Fibroblast of pulmonary artery (primary cell): ENCODE data around the gene ADAMTS10.
A peak's percentile ranks its signal among the peaks of the same experiment; 100 is the strongest.
"Not testable (repeated sequence)": the region's sequence is repeated elsewhere in the genome, so short reads cannot be mapped to it uniquely, and the experiment has no call there.

ENCODE experiments used
- DNase-seq: peaks from one replicate; pipeline ENCODE4 v3.0.0-alpha.2; 2010; ENCODE audit warnings: low read depth
- H3K4me3 ChIP-seq: replicated peaks from 2 replicates; pipeline ENCODE4 v1.5.1; 2011; ENCODE audit warnings: low read depth, mild to moderate bottlenecking, control low read depth, low read length, moderate library complexity
- TF ChIP-seq, protein P1 (sequence below): IDR thresholded peaks from 2 replicates; pipeline ENCODE4 v1.5.1; 2011; ENCODE audit warnings: mild to moderate bottlenecking, control low read depth, low read length, inconsistent platforms; ENCODE audit errors: missing control alignments

ADAMTS10 gene

DNA sequence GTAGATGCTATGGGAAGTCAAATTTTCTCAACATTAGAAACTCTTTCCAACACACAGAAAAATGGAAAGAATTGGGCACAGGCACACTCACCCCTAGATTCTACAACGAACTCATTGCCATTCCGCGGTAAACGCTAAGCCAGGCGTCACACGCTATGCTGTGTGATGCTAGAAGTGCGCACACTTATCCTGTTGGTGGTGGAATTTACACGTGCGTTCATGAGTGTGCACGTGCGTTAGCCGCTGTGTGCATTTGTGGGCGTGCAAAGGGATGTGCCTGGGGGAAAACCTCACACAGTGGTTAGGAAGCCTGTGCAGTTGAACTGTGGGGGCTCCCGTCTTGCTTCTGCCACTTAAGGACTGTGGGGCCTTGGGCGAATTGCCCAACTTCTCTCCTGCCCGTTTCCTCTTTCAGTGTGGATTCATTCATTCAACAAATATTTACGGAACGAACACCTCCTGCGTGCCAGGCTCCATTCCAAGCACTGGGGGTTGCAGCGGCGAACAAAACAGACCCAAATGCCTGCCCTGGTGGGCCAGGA is 27.6 kb upstream of the ADAMTS10 start:
- TF ChIP-seq, protein P1, sequence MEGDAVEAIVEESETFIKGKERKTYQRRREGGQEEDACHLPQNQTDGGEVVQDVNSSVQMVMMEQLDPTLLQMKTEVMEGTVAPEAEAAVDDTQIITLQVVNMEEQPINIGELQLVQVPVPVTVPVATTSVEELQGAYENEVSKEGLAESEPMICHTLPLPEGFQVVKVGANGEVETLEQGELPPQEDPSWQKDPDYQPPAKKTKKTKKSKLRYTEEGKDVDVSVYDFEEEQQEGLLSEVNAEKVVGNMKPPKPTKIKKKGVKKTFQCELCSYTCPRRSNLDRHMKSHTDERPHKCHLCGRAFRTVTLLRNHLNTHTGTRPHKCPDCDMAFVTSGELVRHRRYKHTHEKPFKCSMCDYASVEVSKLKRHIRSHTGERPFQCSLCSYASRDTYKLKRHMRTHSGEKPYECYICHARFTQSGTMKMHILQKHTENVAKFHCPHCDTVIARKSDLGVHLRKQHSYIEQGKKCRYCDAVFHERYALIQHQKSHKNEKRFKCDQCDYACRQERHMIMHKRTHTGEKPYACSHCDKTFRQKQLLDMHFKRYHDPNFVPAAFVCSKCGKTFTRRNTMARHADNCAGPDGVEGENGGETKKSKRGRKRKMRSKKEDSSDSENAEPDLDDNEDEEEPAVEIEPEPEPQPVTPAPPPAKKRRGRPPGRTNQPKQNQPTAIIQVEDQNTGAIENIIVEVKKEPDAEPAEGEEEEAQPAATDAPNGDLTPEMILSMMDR: no peak

DNA sequence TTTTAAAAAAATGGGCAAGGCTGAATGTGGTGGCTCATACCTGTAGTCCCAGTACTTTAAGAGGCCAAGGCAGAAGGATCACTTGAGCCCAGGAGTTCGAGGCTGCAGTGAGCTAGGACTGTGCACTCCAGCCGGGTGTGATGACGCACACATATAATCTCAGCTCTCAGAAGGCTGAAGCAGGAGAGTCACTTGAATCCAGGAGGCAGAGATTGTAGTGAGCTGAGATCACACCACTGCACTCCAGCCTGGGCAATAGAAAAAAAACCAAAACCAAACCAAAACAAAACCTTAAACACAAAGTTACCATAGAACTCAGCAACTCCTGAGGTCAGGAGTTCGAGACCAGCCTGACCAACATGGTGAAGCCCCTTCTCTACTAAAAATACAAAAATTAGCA is 26.6 kb upstream of the ADAMTS10 start:
- not testable (repeated sequence) for H3K4me3 ChIP-seq, DNase-seq

More for the DNA sequence above, 27.6 kb upstream of the ADAMTS10 start:
- peak; percentile 36 for DNase-seq
- H3K4me3 ChIP-seq: no peak overlapping the region

DNA sequence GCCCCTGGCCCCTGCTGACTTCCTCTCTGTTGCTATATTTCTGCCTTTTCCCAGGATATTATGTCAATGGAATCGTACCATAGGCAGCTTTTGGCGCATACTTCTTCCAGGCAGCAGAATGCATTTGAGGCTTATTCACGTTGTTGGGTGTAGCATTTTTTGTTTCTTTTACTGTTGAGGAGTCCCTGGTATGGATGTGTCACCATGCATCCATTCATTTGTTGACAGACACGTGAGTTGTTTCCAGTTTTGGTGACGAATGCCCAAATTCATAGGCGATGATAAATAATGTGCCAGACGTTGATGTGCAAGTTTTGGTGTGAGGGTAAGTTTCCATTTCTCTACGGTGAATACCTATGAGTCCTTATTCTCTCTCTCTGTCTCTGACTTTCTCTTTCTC is 24.9 kb upstream of the ADAMTS10 start:
- H3K4me3 ChIP-seq: no peak overlapping the region
- DNase-seq: no peak
- TF ChIP-seq, protein P1: no peak

DNA sequence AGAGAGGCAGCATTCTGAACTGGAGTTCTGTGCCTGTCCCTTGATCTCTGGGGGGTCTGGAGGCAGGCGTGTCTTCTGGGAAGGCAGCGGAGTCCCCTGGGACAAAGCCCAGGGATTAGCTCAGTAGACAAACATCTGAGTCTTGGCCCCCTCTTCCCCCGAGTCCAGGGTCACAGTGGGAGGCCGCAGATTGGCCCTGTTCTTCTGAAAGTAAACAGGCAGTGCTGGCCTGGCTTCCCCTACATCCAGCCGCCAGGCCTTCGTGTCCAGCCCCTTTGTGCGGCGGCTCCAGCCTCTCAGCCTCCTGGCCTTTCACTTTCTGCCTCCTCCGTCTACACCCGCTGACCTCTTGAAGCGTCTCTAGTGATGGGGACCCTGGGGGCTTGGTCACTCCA is 20.9 kb upstream of the ADAMTS10 start:
- peak; percentile 47 for DNase-seq
- no peak overlapping the region for H3K4me3 ChIP-seq
- TF ChIP-seq, protein P1: no peak

DNA sequence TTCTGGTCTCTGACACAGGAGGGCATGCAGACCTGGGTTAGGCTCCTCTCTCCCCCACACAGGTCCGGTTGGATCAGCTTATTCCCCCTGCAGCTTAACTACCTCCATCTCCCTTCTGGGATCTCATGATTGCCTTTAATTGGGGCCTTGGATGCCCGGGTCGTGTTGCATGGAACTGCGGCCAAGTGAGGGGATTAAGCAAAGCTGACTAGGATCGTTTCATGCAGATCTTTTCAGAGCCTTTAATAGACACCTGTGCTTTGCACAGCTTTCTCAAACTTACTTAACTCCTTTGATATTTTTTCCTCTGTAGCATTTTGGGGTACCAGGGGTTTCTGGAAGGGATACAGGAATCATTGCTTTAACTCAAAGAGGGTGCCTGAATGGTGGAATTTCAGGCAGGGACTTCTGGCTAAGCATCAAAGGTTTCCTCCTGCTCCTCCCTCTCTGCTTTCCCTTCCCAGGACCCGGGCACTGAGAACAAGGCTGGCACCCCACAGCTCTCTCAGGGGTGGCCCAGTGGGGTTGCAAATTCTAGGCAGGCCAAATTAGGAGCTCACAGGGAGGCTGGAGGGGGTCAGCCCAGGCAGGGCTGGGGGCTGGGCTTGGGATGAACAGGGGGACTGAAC is 20.4 kb upstream of the ADAMTS10 start:
- no peak overlapping the region for H3K4me3 ChIP-seq
- TF ChIP-seq, protein P1: no peak
- DNase-seq: no peak

DNA sequence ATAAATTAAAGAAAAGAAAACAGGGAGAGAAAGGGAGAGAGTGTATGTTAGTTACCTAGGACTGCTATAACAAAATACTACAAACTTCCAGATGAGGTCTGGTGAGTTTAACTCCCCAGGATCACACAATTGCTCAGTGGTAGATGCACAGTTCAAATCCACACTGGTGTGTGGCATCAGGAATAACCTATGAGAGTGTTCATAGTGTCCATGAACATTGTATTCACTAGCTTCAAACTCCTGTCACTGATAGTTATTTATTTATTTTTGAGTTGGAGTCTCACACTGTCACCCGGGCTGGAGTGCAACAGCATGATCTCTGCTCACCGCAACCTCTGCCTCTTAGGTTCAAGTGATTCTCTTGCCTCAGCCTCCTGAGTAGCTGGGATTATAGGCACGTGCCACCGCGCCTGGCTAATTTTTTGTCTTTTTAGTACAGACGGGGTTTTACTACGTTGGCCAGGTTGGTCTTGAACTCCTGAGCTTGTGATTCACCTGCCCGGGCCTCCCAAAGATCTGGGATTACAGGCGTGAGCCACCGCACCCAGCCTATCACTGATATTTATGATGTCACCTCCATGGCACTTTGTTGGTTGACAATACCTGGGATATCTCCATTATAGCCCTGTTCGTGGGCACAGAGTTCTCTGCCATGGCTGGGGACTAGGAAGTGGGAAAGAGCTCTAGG is 19.6 kb upstream of the ADAMTS10 start, which contains the start of gene NFILZ:
Gene NFILZ (plus strand): TSS at position 638 of the 688 bp plus-strand sequence. CDS start 46,133 bp downstream, outside the sequence.
- no peak for DNase-seq
- TF ChIP-seq, protein P1: no peak
- no peak within 1 kb of the TSS for H3K4me3 ChIP-seq

DNA sequence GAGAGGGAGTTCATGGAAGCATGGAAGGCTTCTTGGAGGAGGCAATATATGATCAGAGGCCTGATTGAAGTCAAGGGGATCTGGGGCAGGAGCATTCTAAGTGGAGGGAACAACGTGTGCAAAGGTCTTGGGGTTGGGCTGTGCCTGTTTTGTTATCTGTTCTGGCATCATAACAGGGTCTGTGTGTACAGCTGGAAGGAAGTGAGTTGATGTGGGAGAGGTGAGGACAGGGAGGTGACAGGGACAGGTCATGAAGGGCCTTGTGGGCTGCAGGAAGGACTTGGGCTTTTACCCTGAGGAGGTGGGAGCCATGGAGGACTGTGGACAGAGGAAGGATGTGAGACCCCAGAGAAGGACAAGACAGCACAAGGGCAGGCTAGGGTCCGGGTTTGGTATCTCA is 18.7 kb upstream of the ADAMTS10 start:
- no peak overlapping the region for H3K4me3 ChIP-seq
- no peak for DNase-seq
- TF ChIP-seq, protein P1: no peak
